ENCODE results near the gene NME4.
A peak's percentile ranks its signal among the peaks of the same experiment; 100 is the strongest.

GRCh38 chr16:405548-406506, 8.8 kb downstream of the NME4 start:
- TF ChIP-seq REST (IDR thresholded peaks at IDR 0.05) (no peak), NPAS2 (CRISPR knock-in tag; IDR thresholded peaks at IDR 0.05; ENCODE audit: borderline replicate concordance) (no peak), MAX (IDR thresholded peaks at IDR 0.05) (no peak), NR3C1 (IDR thresholded peaks at IDR 0.05) (no peak), EHF (CRISPR knock-in tag; IDR thresholded peaks at IDR 0.05) (no peak), CTCF (IDR thresholded peaks at IDR 0.05) (no peak), CHD2 (IDR thresholded peaks at IDR 0.05; ENCODE audit: low read length, partially characterized antibody) (no peak), SMC3 (IDR thresholded peaks at IDR 0.05) (no peak), CEBPB (IDR thresholded peaks at IDR 0.05) (peak in 1 of 2 experiments; percentile 41; a peak in 1 of 4 replicates), POLR2A (IDR thresholded peaks at IDR 0.05; ENCODE audit: low read length) (no peak), MAFK (IDR thresholded peaks at IDR 0.05; ENCODE audit: partially characterized antibody) (no peak), BHLHE40 (IDR thresholded peaks at IDR 0.05; ENCODE audit: low read depth, low read length) (no peak), HEYL (CRISPR knock-in tag; IDR thresholded peaks at IDR 0.05) (no peak)
